WTC11 (cell line): Measurements from ENCODE around the gene RPL18. TPM values are rescaled to one million over a fixed set of nuclear protein-coding genes. Genes with fewer than 3 reads are reported as not detected.

Experiments
- ATAC-seq: fragments of 200-7000 bp; cut with Tn5 transposase; 2 replicates; pipeline ENCODE4 v1.10.0; 2021; ENCODE audit warnings: mild to moderate bottlenecking, moderate library complexity
- CTCF ChIA-PET: fragments of 300-600 bp; sonication (Branson Sonifier 250); formaldehyde crosslinking; loops from one replicate; lab custom pipeline; 2021; ENCODE audit warnings: antibody characterized with exemption; lab: Charles Lee
- POLR2A ChIA-PET: fragments of 350-600 bp; sonication (Branson Sonifier 250); formaldehyde crosslinking; loops from one replicate; lab custom pipeline; 2021; ENCODE audit warnings: antibody characterized with exemption; lab: Charles Lee
- DNase-seq: peaks from one replicate; pipeline ENCODE4 v3.0.0; 2021; ENCODE audit warnings: low spot score
- H3K27ac Mint-ChIP-seq: 2 replicates; pipeline ENCODE4 v1.8.0; 2021; ENCODE audit warnings: mixed read lengths
- H3K27me3 Mint-ChIP-seq: 2 replicates; pipeline ENCODE4 v1.8.0; 2021; ENCODE audit warnings: low read depth, mild to moderate bottlenecking, moderate library complexity, mixed read lengths
- H3K36me3 Mint-ChIP-seq: 2 replicates; pipeline ENCODE4 v1.8.0; 2021; ENCODE audit warnings: mixed read lengths
- H3K4me1 Mint-ChIP-seq: 2 replicates; pipeline ENCODE4 v1.8.0; 2022; ENCODE audit warnings: mixed read lengths
- H3K4me3 Mint-ChIP-seq: 2 replicates; pipeline ENCODE4 v1.8.0; 2021; ENCODE audit warnings: mild to moderate bottlenecking, moderate library complexity, mixed read lengths
- H3K9me3 Mint-ChIP-seq: 2 replicates; pipeline ENCODE4 v1.8.0; 2021; ENCODE audit warnings: mixed read lengths
- AFF4 ChIP-seq: sonication (generic); formaldehyde crosslinking; IDR thresholded peaks from 2 replicates; pipeline ENCODE4 v1.8.1; 2023; ENCODE audit warnings: mild to moderate bottlenecking, missing genetic modification reagents, borderline replicate concordance
- CBFB ChIP-seq: sonication (generic); formaldehyde crosslinking; IDR thresholded peaks from 2 replicates; pipeline ENCODE4 v1.8.1; 2022; ENCODE audit warnings: mild to moderate bottlenecking, low read depth, missing genetic modification reagents
- ERG ChIP-seq: fragments of 250-450 bp; sonication (Bioruptor Pico); IDR thresholded peaks from 2 replicates; pipeline ENCODE4 v1.8.0; 2021; ENCODE audit warnings: mild to moderate bottlenecking
- ESRRA ChIP-seq: sonication (generic); formaldehyde crosslinking; IDR thresholded peaks from 2 replicates; pipeline ENCODE4 v1.8.1; 2022; ENCODE audit warnings: mild to moderate bottlenecking, missing genetic modification reagents, borderline replicate concordance
- ETV6 ChIP-seq: sonication (generic); formaldehyde crosslinking; IDR thresholded peaks from 2 replicates; pipeline ENCODE4 v1.8.1; 2022; ENCODE audit warnings: mild to moderate bottlenecking, missing genetic modification reagents
- FOXP1 ChIP-seq: sonication (generic); formaldehyde crosslinking; IDR thresholded peaks from 2 replicates; pipeline ENCODE4 v1.8.0; 2022; ENCODE audit warnings: missing genetic modification reagents, mild to moderate bottlenecking, moderate library complexity, borderline replicate concordance
- MXD4 ChIP-seq: fragments of 250-450 bp; sonication (Bioruptor Pico); IDR thresholded peaks from 2 replicates; pipeline ENCODE4 v1.8.0; 2021; ENCODE audit warnings: mild to moderate bottlenecking, moderate library complexity, borderline replicate concordance
- MYBL2 ChIP-seq: sonication (generic); formaldehyde crosslinking; IDR thresholded peaks from 2 replicates; pipeline ENCODE4 v1.8.1; 2023; ENCODE audit warnings: mild to moderate bottlenecking, moderate library complexity, missing genetic modification reagents
- NFYB ChIP-seq: sonication (generic); formaldehyde crosslinking; conservative IDR thresholded peaks from 2 replicates; pipeline ENCODE4 v1.8.0; 2022; ENCODE audit warnings: low read depth, missing genetic modification reagents
- NR1H2 ChIP-seq: sonication (generic); formaldehyde crosslinking; IDR thresholded peaks from 2 replicates; pipeline ENCODE4 v1.9.0; 2021; ENCODE audit warnings: mild to moderate bottlenecking, moderate library complexity, missing genetic modification reagents
- NR2C2 ChIP-seq: sonication (generic); formaldehyde crosslinking; IDR thresholded peaks from 2 replicates; pipeline ENCODE4 v1.8.0; 2022; ENCODE audit warnings: mild to moderate bottlenecking, missing genetic modification reagents
- SMAD3 ChIP-seq: sonication (generic); formaldehyde crosslinking; IDR thresholded peaks from 2 replicates; pipeline ENCODE4 v1.8.0; 2022; ENCODE audit warnings: missing genetic modification reagents, mild to moderate bottlenecking, borderline replicate concordance
- SP1 ChIP-seq: sonication (generic); formaldehyde crosslinking; conservative IDR thresholded peaks from 2 replicates; pipeline ENCODE4 v1.8.1; 2022; ENCODE audit warnings: missing genetic modification reagents
- TP53 ChIP-seq: sonication (generic); formaldehyde crosslinking; IDR thresholded peaks from 2 replicates; pipeline ENCODE4 v1.8.1; 2023; ENCODE audit warnings: mild to moderate bottlenecking, missing genetic modification reagents
- USF1 ChIP-seq: sonication (generic); formaldehyde crosslinking; IDR thresholded peaks from 2 replicates; pipeline ENCODE4 v1.8.0; 2022; ENCODE audit warnings: mild to moderate bottlenecking, missing genetic modification reagents
- ZBTB21 ChIP-seq: sonication (generic); formaldehyde crosslinking; IDR thresholded peaks from 2 replicates; pipeline ENCODE4 v1.8.1; 2023; ENCODE audit warnings: mild to moderate bottlenecking, missing genetic modification reagents, borderline replicate concordance
- ZNF219 ChIP-seq: sonication (generic); formaldehyde crosslinking; IDR thresholded peaks from 2 replicates; pipeline ENCODE4 v1.8.0; 2023; ENCODE audit warnings: missing genetic modification reagents, mild to moderate bottlenecking, borderline replicate concordance
- ZNF281 ChIP-seq: sonication (generic); formaldehyde crosslinking; IDR thresholded peaks from 2 replicates; pipeline ENCODE4 v1.8.0; 2023; ENCODE audit warnings: mild to moderate bottlenecking, missing genetic modification reagents
- ZNF671 ChIP-seq: fragments of 250-450 bp; sonication (Bioruptor Pico); IDR thresholded peaks from 2 replicates; pipeline ENCODE4 v1.8.0; 2021; ENCODE audit warnings: mild to moderate bottlenecking
- total RNA-seq: library from RNA; stranded (reverse); gene quantifications from 3 replicates; pipeline ENCODE4 v1.2.3, GENCODE V29; 2021
- TF ChIP-seq, protein P1 (sequence below): sonication (generic); formaldehyde crosslinking; IDR thresholded peaks from 2 replicates; pipeline ENCODE4 v1.8.1; 2022; ENCODE audit warnings: low read depth, mild to moderate bottlenecking, moderate library complexity, missing genetic modification reagents, borderline replicate concordance
- TF ChIP-seq, protein P2 (sequence below): sonication (generic); formaldehyde crosslinking; IDR thresholded peaks from 2 replicates; pipeline ENCODE4 v1.8.0; 2023; ENCODE audit warnings: missing genetic modification reagents
- TF ChIP-seq, protein P3 (sequence below): sonication (generic); formaldehyde crosslinking; IDR thresholded peaks from 2 replicates; pipeline ENCODE4 v1.8.0; 2022; ENCODE audit warnings: missing genetic modification reagents

The RPL18 gene
- total RNA-seq, 1 experiment from 2014 or later = 1,712 TPM

DNA sequence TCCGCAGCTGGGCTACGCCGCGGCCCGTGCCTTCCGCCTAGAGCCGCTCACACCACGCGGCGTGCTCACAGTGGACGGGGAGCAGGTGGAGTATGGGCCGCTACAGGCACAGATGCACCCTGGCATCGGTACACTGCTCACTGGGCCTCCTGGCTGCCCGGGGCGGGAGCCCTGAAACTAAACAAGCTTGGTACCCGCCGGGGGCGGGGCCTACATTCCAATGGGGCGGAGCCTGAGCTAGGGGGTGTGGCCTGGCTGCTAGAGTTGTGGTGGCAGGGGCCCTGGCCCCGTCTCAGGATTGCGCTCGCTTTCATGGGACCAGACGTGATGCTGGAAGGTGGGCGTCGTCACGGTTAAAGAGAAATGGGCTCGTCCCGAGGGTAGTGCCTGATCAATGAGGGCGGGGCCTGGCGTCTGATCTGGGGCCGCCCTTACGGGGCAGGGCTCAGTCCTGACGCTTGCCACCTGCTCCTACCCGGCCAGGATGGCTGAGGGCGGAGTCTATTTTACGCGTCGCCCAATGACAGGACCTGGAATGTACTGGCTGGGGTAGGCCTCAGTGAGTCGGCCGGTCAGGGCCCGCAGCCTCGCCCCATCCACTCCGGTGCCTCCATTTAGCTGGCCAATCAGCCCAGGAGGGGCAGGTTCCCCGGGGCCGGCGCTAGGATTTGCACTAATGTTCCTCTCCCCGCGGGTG lies 10.8 kb upstream of the RPL18 start:
- DNase-seq (peak; percentile 97), ATAC-seq (peak; percentile 87)
- Mint-ChIP-seq H3K9me3 (no peaks in the 10 kb centered on the region), H3K27me3 (no peaks in the 10 kb centered on the region), H3K4me1 (peaks cover 34% of the 10 kb centered on the region), H3K27ac (peak overlapping the region; percentile 99), H3K4me3 (peak overlapping the region; percentile 71), H3K36me3 (no peaks in the 10 kb centered on the region)
- POLR2A ChIA-PET = interaction anchor here (0.5 to 3.4 kb wide), 13 partner anchors 10 to 1030 kb away, joined by 3 to 23 read pairs (median 4); partner anchors contain the start of genes CA11, FAM83E, RPL18 and SPHK2
- CTCF ChIA-PET = interaction anchor here (0.6 to 3.0 kb wide), 26 partner anchors 11 to 296 kb away, joined by 3 to 20 read pairs (median 4); partner anchors contain the start of genes CA11, FAM83E, KDELR1 and RPL18
- TF ChIP-seq FOXP1 (CRISPR knock-in tag) = peak; percentile 55; the same call in 1 of the 2 replicates
- TF ChIP-seq, protein P1, sequence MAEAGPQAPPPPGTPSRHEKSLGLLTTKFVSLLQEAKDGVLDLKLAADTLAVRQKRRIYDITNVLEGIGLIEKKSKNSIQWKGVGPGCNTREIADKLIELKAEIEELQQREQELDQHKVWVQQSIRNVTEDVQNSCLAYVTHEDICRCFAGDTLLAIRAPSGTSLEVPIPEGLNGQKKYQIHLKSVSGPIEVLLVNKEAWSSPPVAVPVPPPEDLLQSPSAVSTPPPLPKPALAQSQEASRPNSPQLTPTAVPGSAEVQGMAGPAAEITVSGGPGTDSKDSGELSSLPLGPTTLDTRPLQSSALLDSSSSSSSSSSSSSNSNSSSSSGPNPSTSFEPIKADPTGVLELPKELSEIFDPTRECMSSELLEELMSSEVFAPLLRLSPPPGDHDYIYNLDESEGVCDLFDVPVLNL (CRISPR knock-in tag) = 0 out of 2 replicates have a peak, but pooled peaks have one; percentile 18
- TF ChIP-seq USF1 (CRISPR knock-in tag) = no peak
- 0 out of 2 replicates have a peak, but pooled peaks have one; percentile 16 for TF ChIP-seq ERG (CRISPR knock-in tag)
- TF ChIP-seq ZNF219 = no peak
- TF ChIP-seq NFYB (CRISPR knock-in tag) = peak; percentile 50; the same call in 1 of the 2 replicates
- TF ChIP-seq ETV6 (CRISPR knock-in tag) = peak; percentile 66
- 0 out of 2 replicates have a peak, but pooled peaks have one; percentile 21 for TF ChIP-seq ZBTB21 (CRISPR knock-in tag)
- no peak for TF ChIP-seq CBFB (CRISPR knock-in tag)
- TF ChIP-seq AFF4 (CRISPR knock-in tag) = no peak; the same call in 1 of the 2 replicates
- no peak for TF ChIP-seq ESRRA
- TF ChIP-seq TP53 = no peak
- TF ChIP-seq MYBL2 (CRISPR knock-in tag) = peak; percentile 18
- 0 out of 2 replicates have a peak, but pooled peaks have one; percentile 9 for TF ChIP-seq SMAD3
- peak; percentile 76 for TF ChIP-seq ZNF281
- TF ChIP-seq NR2C2 = no peak
- TF ChIP-seq ZNF671 (CRISPR knock-in tag) = no peak
- peak; percentile 79 for TF ChIP-seq SP1 (CRISPR knock-in tag)
- TF ChIP-seq, protein P2, sequence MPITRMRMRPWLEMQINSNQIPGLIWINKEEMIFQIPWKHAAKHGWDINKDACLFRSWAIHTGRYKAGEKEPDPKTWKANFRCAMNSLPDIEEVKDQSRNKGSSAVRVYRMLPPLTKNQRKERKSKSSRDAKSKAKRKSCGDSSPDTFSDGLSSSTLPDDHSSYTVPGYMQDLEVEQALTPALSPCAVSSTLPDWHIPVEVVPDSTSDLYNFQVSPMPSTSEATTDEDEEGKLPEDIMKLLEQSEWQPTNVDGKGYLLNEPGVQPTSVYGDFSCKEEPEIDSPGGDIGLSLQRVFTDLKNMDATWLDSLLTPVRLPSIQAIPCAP (CRISPR knock-in tag) = 0 out of 2 replicates have a peak, but pooled peaks have one; percentile 50
- no peak for TF ChIP-seq NR1H2 (CRISPR knock-in tag)
- no peak for TF ChIP-seq MXD4 (CRISPR knock-in tag)
- TF ChIP-seq, protein P3, sequence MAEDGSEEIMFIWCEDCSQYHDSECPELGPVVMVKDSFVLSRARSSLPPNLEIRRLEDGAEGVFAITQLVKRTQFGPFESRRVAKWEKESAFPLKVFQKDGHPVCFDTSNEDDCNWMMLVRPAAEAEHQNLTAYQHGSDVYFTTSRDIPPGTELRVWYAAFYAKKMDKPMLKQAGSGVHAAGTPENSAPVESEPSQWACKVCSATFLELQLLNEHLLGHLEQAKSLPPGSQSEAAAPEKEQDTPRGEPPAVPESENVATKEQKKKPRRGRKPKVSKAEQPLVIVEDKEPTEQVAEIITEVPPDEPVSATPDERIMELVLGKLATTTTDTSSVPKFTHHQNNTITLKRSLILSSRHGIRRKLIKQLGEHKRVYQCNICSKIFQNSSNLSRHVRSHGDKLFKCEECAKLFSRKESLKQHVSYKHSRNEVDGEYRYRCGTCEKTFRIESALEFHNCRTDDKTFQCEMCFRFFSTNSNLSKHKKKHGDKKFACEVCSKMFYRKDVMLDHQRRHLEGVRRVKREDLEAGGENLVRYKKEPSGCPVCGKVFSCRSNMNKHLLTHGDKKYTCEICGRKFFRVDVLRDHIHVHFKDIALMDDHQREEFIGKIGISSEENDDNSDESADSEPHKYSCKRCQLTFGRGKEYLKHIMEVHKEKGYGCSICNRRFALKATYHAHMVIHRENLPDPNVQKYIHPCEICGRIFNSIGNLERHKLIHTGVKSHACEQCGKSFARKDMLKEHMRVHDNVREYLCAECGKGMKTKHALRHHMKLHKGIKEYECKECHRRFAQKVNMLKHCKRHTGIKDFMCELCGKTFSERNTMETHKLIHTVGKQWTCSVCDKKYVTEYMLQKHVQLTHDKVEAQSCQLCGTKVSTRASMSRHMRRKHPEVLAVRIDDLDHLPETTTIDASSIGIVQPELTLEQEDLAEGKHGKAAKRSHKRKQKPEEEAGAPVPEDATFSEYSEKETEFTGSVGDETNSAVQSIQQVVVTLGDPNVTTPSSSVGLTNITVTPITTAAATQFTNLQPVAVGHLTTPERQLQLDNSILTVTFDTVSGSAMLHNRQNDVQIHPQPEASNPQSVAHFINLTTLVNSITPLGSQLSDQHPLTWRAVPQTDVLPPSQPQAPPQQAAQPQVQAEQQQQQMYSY (CRISPR knock-in tag) = peak; percentile 61
